HCT116 (cell line): ENCODE measurements around the gene TOLLIP. TPM values are rescaled to one million over a fixed set of nuclear protein-coding genes. Genes with fewer than 3 reads are reported as not detected.
"Not testable (repeated sequence)": the region's sequence is repeated elsewhere in the genome, so short reads cannot be mapped to it uniquely, and the experiment has no call there.

Source experiments
- ATAC-seq: fragments of 200-7000 bp; cut with Tn5 transposase; 2 replicates; pipeline ENCODE4 v1.9.1; 2020; ENCODE audit warnings: mild to moderate bottlenecking, moderate library complexity
- BruUV-seq: library from RNA; stranded (reverse); fragments of 400-500 nt; replicated peaks from 2 replicates; lab custom pipeline; 2021; lab: Mats Ljungman, UMichigan
- CTCF ChIA-PET: fragments of 300-600 bp; sonication (Branson Sonifier 250); formaldehyde crosslinking; loops from one replicate; lab custom pipeline; 2021; ENCODE audit warnings: antibody characterized with exemption; lab: Charles Lee
- POLR2A ChIA-PET: fragments of 300-600, 350-600 bp; sonication (Branson Sonifier 250); formaldehyde crosslinking; loops from one replicate; lab custom pipeline; 2021; ENCODE audit warnings: antibody characterized with exemption; lab: Charles Lee
- RAD21 ChIA-PET, 2 experiments: fragments of 300-600 bp; sonication (Branson Sonifier 250); formaldehyde crosslinking; loops; one replicate each; lab custom pipeline; 2023; ENCODE audit warnings: low total read pairs in 2 of 2; ENCODE audit not compliant: uncharacterized antibody in 2 of 2, unreplicated experiment in 2 of 2, low non-redundant PET in 1 of 2; lab: Charles Lee
- DNase-seq: peaks from one replicate; pipeline ENCODE4 v3.0.0-alpha.2; 2010; ENCODE audit warnings: low read depth, low spot score
- H2AFZ ChIP-seq: fragments of 200-600 bp; shearing (Covaris generic), sonication (generic); 2 replicates; pipeline ENCODE4 v1.6.1; 2017; ENCODE audit warnings: low read depth, mixed run types, mixed read lengths, antibody characterized with exemption, low read length; ENCODE audit not compliant: poor library complexity, severe bottlenecking
- H3K27ac ChIP-seq: 2 replicates; pipeline ENCODE4 v1.5.1; 2012; ENCODE audit warnings: low read depth, low read length
- H3K27me3 ChIP-seq: fragments of 200-600 bp; sonication (generic); 2 replicates; pipeline ENCODE4 v1.6.1; 2016; ENCODE audit warnings: mixed run types, low read length, mixed read lengths; ENCODE audit not compliant: insufficient read depth
- H3K36me3 ChIP-seq, 2 experiments: fragments of 200-500 bp in 1 of 2; fragments of 200-600 bp in 1 of 2; sonication (Bioruptor generic) in 1 of 2; sonication (generic) in 1 of 2; 2 replicates each; pipeline versions ENCODE4 v1.5.1 to v1.6.1; 2014 to 2016; ENCODE audit warnings: low read length in 2 of 2, inconsistent platforms in 1 of 2, mixed read lengths in 1 of 2, mixed run types in 1 of 2; ENCODE audit not compliant: insufficient read depth in 2 of 2, control insufficient read depth in 1 of 2
- H3K4me1 ChIP-seq, 2 experiments: fragments of 200-600 bp in 1 of 2; sonication (generic) in 1 of 2; 2 replicates each; pipeline versions ENCODE4 v1.5.1 to v1.6.1; 2012 to 2017; ENCODE audit warnings: low read length in 2 of 2, inconsistent platforms in 1 of 2, mild to moderate bottlenecking in 1 of 2, mixed read lengths in 1 of 2, mixed run types in 1 of 2, moderate library complexity in 1 of 2; ENCODE audit not compliant: insufficient read depth in 2 of 2, control insufficient read depth in 1 of 2
- H3K4me2 ChIP-seq: fragments of 200-600 bp; sonication (generic); 2 replicates; pipeline ENCODE4 v1.6.1; 2017; ENCODE audit warnings: mixed run types, low read length, mixed read lengths
- H3K4me3 ChIP-seq, 2 experiments: fragments of 200-600 bp in 1 of 2; sonication (generic) in 1 of 2; replicated peaks in 1 of 2; 2 replicates each; pipeline ENCODE4 v1.5.1; 2011 to 2016; ENCODE audit warnings: low read length in 2 of 2, control low read depth in 1 of 2, low read depth in 1 of 2, mild to moderate bottlenecking in 1 of 2, mixed read lengths in 1 of 2, mixed run types in 1 of 2
- H3K79me2 ChIP-seq: fragments of 200-600 bp; sonication (generic); 2 replicates; pipeline ENCODE4 v1.6.1; 2017; ENCODE audit warnings: mild to moderate bottlenecking, mixed run types, low read length, moderate library complexity, mixed read lengths; ENCODE audit not compliant: insufficient read depth
- H3K9ac ChIP-seq: fragments of 200-600 bp; sonication (generic); 2 replicates; pipeline ENCODE4 v1.6.1; 2016; ENCODE audit warnings: low read length, mixed read lengths
- H3K9me2 ChIP-seq: fragments of 200-600 bp; sonication (generic), shearing (Covaris generic); 2 replicates; pipeline ENCODE4 v1.6.1; 2017; ENCODE audit warnings: mixed run types, mild to moderate bottlenecking, moderate library complexity; ENCODE audit not compliant: insufficient read depth
- H3K9me3 ChIP-seq, 2 experiments: fragments of 200-500 bp in 1 of 2; fragments of 200-600 bp in 1 of 2; sonication (Bioruptor generic) in 1 of 2; sonication (generic) in 1 of 2; 2 replicates each; pipeline ENCODE4 v1.6.1; 2014 to 2017; ENCODE audit warnings: low read length in 2 of 2, mixed read lengths in 2 of 2, inconsistent platforms in 1 of 2, low read depth in 1 of 2, mild to moderate bottlenecking in 1 of 2, mixed run types in 1 of 2, moderate library complexity in 1 of 2; ENCODE audit not compliant: control insufficient read depth in 1 of 2, insufficient read depth in 1 of 2
- H4K20me1 ChIP-seq: fragments of 200-600 bp; sonication (generic), shearing (Covaris generic); 2 replicates; pipeline ENCODE4 v1.6.1; 2017; ENCODE audit warnings: mixed run types, mild to moderate bottlenecking, moderate library complexity; ENCODE audit not compliant: insufficient read depth
- CTCF ChIP-seq, 3 experiments: fragments of 200-600 bp in 1 of 3; sonication (generic) in 1 of 3; IDR thresholded peaks in 2 of 3; conservative IDR thresholded peaks in 1 of 3; 2 replicates each; pipeline ENCODE4 v1.5.1; 2012 to 2017; ENCODE audit warnings: low read depth in 2 of 3, low read length in 2 of 3, antibody characterized with exemption in 1 of 3, borderline replicate concordance in 1 of 3, control low read depth in 1 of 3, mild to moderate bottlenecking in 1 of 3, mixed read lengths in 1 of 3, mixed run types in 1 of 3, moderate library complexity in 1 of 3; ENCODE audit not compliant: insufficient read depth in 1 of 3
- MAX ChIP-seq: IDR thresholded peaks from 2 replicates; pipeline ENCODE4 v1.6.1; 2012
- ZBTB33 ChIP-seq: IDR thresholded peaks from 2 replicates; pipeline ENCODE4 v1.6.1; 2011; ENCODE audit warnings: mild to moderate bottlenecking, low read length, moderate library complexity; ENCODE audit not compliant: insufficient replicate concordance; ENCODE audit errors: extremely low read depth
- intact Hi-C: fragments of 100-400 bp; cut with micrococcal nuclease; formaldehyde crosslinking; loops from 2 replicates; pipeline ENCODE4 v1.10.0; 2022
- total RNA-seq: library from RNA; stranded (reverse); gene quantifications from one replicate; pipeline ENCODE4 v1.2.1, GENCODE V29; 2021; ENCODE audit not compliant: unreplicated experiment

The TOLLIP gene
- total RNA-seq, 1 experiment from 2014 or later = 28.5 TPM

GRCh38 chr11:1264444-1264843 lies 45.0 kb downstream of the TOLLIP start:
- intact Hi-C loops = loop anchor here (1.0 to 5.0 kb wide), 2 partner anchors 43 to 251 kb away; partner anchors contain the start of gene TOLLIP
- BruUV-seq, H3K9ac ChIP-seq, H3K4me2 ChIP-seq, H3K9me2 ChIP-seq, H3K36me3 ChIP-seq, CTCF ChIA-PET, H3K27me3 ChIP-seq, H3K9me3 ChIP-seq, H2AFZ ChIP-seq, H4K20me1 ChIP-seq, H3K4me3 ChIP-seq, H3K79me2 ChIP-seq, RAD21 ChIA-PET, POLR2A ChIA-PET: not testable (repeated sequence)
- ATAC-seq = peak; percentile 30
- TF ChIP-seq MAX = 0 out of 2 replicates have a peak, but pooled peaks have one; percentile 26
- peak in 2 of 3 experiments; percentile 32; a peak in 2 of 6 replicates for TF ChIP-seq CTCF (IDR thresholded peaks at IDR 0.05 in 2 of 3, conservative IDR thresholded peaks at IDR 0.05 in 1 of 3; ENCODE audit: borderline replicate concordance in 1 of 3, insufficient read depth in 1 of 3, low read depth in 2 of 3, low read length in 2 of 3)
- peak; percentile 85 for TF ChIP-seq ZBTB33
- DNase-seq = peak; percentile 77
- Histone ChIP-seq H3K4me1 (peaks cover 13 to 32% of the 10 kb centered on the region in 2 experiments; a peak in 3 of 4 replicates), H3K27ac (0 out of 2 replicates have a peak overlapping the region, but pooled peaks have one; percentile 1)
